ENCODE data around the gene XPNPEP1. TPM values are rescaled to one million over a fixed set of nuclear protein-coding genes. Genes with fewer than 3 reads are reported as not detected.
A peak's percentile ranks its signal among the peaks of the same experiment; 100 is the strongest.

Gene XPNPEP1
- total RNA-seq, 1 donor from 2014 or later = 85.1 TPM

DNA sequence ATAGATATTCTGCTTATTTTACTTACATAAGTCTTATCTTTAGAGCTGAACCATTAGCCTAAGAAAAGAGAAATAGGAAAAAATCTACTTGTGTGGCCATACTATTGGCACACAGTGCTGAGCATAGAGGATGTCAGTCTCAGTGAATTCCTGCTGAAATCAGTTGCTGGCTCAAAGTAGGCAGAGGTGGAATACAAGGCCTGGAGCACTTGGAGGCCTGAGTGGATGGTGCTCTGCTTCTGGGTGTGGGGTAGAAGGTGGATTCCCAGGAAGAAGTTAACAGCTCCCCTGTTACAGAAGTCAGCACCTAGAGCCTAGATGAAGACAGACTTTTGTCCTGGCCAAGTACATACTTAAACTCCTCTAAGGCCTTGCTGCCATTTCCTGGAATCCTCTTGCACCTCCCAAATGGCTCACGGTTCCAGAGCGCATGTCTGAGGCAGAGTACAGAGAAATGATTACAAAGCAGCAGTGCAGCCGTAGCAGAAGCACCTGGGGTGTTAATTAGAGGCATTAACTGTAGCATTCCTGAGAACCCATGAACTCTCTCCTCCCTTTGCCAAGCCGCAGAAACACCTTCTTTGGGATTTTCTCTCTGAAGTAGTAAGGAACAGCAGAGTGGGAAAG is 18.0 kb upstream of the XPNPEP1 start:
- Mint-ChIP-seq H3K27me3 (ENCODE audit: insufficient read depth) (peaks cover 2% of the 10 kb centered on the region), H3K36me3 (ENCODE audit: low read depth) (no peaks in the 10 kb centered on the region), H3K27ac (no peak overlapping the region), H3K9me3 (no peaks in the 10 kb centered on the region), H3K4me1 (ENCODE audit: low read depth) (no peaks in the 10 kb centered on the region), H3K4me3 (no peak overlapping the region)
- intact Hi-C loops (cut with micrococcal nuclease) = no loop called here
- DNase-seq (ENCODE audit: low spot score) = no peak

DNA sequence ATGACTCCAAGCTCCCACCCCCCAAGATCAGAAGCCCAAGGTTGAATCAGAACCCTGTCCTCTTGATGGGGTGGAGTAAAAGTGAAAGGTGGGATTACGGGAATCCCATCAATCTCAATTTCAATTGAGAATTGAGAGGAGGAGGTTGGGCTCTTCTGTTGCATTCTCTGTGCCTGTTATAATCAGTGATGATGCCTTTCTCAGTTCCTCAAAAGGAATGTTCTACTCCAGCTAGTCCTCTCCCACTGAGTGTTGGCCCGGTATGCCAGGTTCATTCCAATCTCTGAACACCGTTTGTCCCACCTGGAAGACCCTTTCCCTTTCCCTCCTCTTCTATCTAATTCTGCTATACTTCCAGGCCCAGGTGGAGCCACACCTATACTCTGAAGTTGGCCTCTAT is 17.2 kb upstream of the XPNPEP1 start:
- H3K4me3 Mint-ChIP-seq = no peak overlapping the region
- H3K9me3 Mint-ChIP-seq = no peaks in the 10 kb centered on the region
- DNase-seq (ENCODE audit: low spot score) = no peak
- no peaks in the 10 kb centered on the region for H3K36me3 Mint-ChIP-seq (ENCODE audit: low read depth)
- H3K4me1 Mint-ChIP-seq (ENCODE audit: low read depth) = peaks cover 3% of the 10 kb centered on the region
- intact Hi-C loops (cut with micrococcal nuclease) = no loop called here
- H3K27me3 Mint-ChIP-seq (ENCODE audit: insufficient read depth) = peaks cover 2% of the 10 kb centered on the region
- no peak overlapping the region for H3K27ac Mint-ChIP-seq

DNA sequence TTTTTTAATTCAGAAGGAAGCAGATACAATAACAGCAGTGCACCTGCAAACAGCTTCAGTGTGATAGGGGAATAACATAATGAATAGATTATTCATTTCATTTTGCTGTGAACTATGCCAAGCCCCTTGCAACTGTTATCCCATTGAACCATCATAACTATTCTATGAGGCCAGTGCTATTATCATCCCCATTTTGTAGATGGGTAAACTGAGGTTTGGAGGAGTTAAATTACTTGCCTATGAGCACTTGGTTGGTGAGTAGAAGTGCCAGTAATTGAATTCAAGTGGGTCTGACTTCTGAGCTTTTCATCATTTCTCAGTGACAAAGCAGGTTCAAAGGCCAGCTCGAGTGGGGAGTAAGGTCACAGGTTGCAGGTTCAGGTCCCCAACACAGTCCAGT is 16.8 kb upstream of the XPNPEP1 start:
- Mint-ChIP-seq H3K9me3 (no peaks in the 10 kb centered on the region), H3K4me1 (ENCODE audit: low read depth) (peaks cover 7% of the 10 kb centered on the region), H3K36me3 (ENCODE audit: low read depth) (no peaks in the 10 kb centered on the region), H3K27me3 (ENCODE audit: insufficient read depth) (peaks cover 2% of the 10 kb centered on the region), H3K4me3 (no peak overlapping the region), H3K27ac (no peak overlapping the region)
- intact Hi-C loops (cut with micrococcal nuclease) = no loop called here
- DNase-seq (ENCODE audit: low spot score) = no peak

DNA sequence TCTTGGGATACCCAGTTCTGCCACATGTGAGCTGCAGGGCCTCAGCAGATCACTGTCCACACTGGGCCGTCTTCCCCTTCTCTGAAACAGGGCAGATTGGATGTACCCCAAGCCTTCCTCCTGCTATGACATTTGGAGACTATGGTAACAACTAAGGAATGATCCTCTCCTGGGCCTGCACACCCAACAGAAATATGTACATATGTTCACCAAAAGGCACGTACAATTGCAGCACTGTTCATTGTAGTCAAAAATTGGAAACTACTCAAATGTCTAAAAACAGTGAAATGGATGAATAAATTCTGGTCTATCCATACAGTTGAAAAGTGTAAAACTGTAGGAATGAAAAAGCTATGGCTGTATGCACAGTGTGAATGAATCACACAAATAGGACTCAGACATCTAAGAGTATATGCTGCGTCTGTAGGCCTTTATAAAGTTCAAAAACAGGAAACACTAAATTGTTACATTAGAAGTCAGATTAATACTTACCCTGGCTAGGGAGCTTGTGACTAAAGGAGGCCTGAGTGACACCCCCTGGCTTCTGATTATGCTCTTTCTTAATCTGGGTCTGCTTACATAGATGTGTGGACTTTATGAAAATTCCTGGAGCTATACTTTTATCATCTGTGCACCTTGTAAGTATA is 16.1 kb upstream of the XPNPEP1 start:
- no peak overlapping the region for H3K27ac Mint-ChIP-seq
- H3K4me1 Mint-ChIP-seq (ENCODE audit: low read depth) = peaks cover 14% of the 10 kb centered on the region
- H3K27me3 Mint-ChIP-seq (ENCODE audit: insufficient read depth) = peaks cover 2% of the 10 kb centered on the region
- DNase-seq (ENCODE audit: low spot score) = no peak
- H3K9me3 Mint-ChIP-seq = no peaks in the 10 kb centered on the region
- no peak overlapping the region for H3K4me3 Mint-ChIP-seq
- intact Hi-C loops (cut with micrococcal nuclease) = no loop called here
- H3K36me3 Mint-ChIP-seq (ENCODE audit: low read depth) = no peaks in the 10 kb centered on the region

DNA sequence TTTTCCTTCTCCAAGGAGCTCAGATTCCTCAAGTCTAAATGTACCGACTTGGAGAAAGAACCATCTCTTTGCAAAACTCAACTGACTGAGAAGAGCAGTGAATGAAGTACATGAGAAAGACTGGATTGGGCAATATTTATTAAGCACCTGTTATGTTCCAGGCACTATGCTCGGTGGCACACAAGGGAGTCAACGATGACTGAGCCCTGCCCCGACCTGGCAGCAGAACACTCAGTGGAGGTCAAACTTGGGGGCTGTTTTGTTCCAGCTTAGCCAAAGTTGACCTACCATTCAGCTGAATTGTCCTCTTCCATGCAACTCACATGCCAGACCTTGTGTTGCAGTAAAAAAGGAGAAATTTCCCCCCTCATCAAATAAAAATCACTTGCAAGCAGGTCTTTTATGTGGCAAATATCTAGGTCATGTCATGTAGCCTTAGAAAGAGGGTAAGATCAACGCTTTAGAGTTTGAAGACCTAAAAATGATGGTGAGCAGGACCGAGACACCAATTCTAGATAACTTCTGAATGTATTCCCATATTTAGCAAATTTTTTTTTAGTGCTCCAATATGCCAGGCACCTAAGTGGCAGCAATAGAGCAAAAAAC is 14.3 kb upstream of the XPNPEP1 start:
- no peak overlapping the region for H3K27ac Mint-ChIP-seq
- intact Hi-C loops (cut with micrococcal nuclease) = no loop called here

DNA sequence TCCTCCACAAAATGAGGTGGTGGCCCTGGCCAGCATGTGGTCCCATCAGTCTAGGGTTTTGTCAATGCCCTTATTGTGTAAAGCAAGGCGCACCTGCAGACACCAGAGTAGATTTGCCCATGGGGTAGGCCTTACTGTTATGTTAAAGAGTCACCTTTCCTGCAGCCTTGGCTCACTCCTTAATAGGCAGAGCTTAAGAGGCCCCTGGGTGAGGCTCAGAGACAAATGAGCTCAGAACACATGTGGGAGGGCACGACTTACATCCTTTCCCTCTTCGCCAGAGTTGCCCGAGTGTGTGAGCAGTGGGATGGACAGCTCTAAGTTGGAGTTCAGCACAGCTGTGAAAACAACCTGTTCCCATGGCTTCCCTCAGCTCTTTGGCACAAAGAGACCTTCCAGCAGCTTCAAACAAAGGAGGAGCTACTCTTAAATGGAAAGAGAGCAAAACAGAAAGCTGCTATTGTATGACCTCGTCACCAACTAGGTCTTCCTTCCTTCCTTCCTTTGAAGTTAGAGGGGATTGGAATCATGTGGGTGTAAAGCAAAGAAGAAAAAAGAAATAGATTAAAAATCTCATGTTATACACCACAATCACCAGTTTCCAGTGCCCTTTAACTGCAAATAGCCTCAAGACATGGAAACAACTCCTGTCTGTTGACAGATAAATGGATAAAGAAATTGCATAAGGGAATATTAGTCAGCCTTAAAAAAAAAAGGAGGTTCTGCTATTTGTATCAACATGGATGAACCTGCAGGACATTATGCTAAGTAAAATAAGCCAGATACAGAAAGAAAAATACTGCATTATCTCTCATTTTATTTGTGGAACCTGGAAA is 11.9 kb upstream of the XPNPEP1 start:
- peak overlapping the region; percentile 94 for H3K27ac Mint-ChIP-seq
- intact Hi-C loops (cut with micrococcal nuclease) = no loop called here
- no peak for DNase-seq (ENCODE audit: low spot score)
- H3K36me3 Mint-ChIP-seq (ENCODE audit: low read depth) = no peaks in the 10 kb centered on the region
- peaks cover 6% of the 10 kb centered on the region for H3K27me3 Mint-ChIP-seq (ENCODE audit: insufficient read depth)
- H3K4me3 Mint-ChIP-seq = peak overlapping the region; percentile 74
- no peaks in the 10 kb centered on the region for H3K9me3 Mint-ChIP-seq
- H3K4me1 Mint-ChIP-seq (ENCODE audit: low read depth) = peaks cover 26% of the 10 kb centered on the region

More for the DNA sequence above, 14.3 kb upstream of the XPNPEP1 start:
- no peak for DNase-seq (ENCODE audit: low spot score)
- H3K9me3 Mint-ChIP-seq = no peaks in the 10 kb centered on the region
- H3K27me3 Mint-ChIP-seq (ENCODE audit: insufficient read depth) = no peaks in the 10 kb centered on the region
- H3K4me1 Mint-ChIP-seq (ENCODE audit: low read depth) = peaks cover 24% of the 10 kb centered on the region
- no peaks in the 10 kb centered on the region for H3K36me3 Mint-ChIP-seq (ENCODE audit: low read depth)
- H3K4me3 Mint-ChIP-seq = no peak overlapping the region

DNA sequence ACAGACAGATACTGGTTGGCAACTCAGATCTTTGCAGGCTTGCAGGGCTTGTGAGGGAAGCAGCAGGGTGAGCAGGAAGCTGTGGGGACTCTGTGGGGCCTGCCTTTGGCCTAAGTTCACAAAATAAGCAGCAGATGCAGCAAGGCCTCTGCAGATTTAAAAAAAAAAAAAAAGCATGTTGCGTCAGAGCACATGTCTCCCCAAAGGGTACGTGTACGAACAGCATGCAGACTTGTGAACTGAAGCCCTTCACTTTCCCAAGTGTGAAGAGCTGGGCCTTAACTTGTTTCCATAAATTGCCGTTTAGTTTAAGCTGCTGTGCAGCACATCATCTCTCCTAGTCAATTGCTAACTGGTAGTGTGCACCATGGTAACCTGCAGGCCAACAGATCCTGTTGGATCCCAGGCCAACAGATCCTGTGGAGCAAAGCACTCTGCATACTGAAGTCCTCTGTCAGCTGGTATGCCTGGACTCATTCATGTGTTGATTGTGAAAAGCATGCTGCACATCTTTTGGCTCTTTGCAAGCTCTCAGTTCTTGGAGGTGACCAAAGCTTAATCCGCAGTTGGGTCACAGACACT is 10.8 kb upstream of the XPNPEP1 start:
- Mint-ChIP-seq H3K4me1 (ENCODE audit: low read depth) (peaks cover 32% of the 10 kb centered on the region), H3K36me3 (ENCODE audit: low read depth) (no peaks in the 10 kb centered on the region), H3K9me3 (no peaks in the 10 kb centered on the region), H3K4me3 (peak overlapping the region; percentile 74), H3K27ac (peak overlapping the region; percentile 94), H3K27me3 (ENCODE audit: insufficient read depth) (peaks cover 14% of the 10 kb centered on the region)
- no peak for DNase-seq (ENCODE audit: low spot score)
- intact Hi-C loops (cut with micrococcal nuclease) = no loop called here

DNA sequence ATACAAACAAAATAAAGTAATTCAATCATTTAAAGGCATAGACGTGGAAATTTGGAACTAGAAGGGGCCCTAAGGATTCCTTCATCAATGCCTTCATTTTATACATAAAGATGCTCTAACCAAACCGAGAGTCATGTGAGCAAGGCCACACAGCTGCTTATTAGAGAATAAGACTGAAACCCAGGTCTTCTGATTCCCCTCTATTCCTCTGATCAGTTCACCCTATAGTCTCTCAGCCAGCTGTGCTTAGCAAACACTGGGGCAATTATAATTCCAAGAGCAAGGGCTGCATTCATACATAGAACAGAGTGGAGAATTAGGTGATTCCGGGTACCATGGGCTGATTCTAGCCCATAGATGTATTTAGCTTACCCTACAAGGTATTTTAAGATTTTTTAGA is 9.7 kb upstream of the XPNPEP1 start:
- DNase-seq (ENCODE audit: low spot score) = no peak
- H3K4me3 Mint-ChIP-seq = no peak overlapping the region
- H3K9me3 Mint-ChIP-seq = no peaks in the 10 kb centered on the region
- H3K4me1 Mint-ChIP-seq (ENCODE audit: low read depth) = peaks cover 32% of the 10 kb centered on the region
- H3K36me3 Mint-ChIP-seq (ENCODE audit: low read depth) = no peaks in the 10 kb centered on the region
- H3K27ac Mint-ChIP-seq = no peak overlapping the region
- H3K27me3 Mint-ChIP-seq (ENCODE audit: insufficient read depth) = peaks cover 15% of the 10 kb centered on the region
- intact Hi-C loops (cut with micrococcal nuclease) = no loop called here

DNA sequence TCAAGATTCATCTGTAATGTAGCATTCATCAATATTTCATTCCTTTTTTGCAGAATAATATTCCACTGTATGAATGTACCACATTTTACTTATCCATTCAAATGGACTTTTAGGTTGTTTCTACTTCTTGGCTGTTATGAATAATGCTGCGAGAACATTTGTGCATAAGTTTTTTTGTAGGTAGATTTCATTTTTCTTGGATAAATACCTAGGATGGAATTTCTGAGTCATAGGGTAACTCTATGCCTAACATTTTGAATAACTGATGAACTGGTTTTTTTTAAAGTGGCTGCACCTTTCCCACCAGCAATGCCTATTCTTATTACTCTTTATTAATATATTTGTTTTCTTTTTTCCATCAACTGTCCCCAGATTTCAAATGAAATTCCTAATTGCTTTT is 9.1 kb upstream of the XPNPEP1 start:
- H3K4me1 Mint-ChIP-seq (ENCODE audit: low read depth) = peaks cover 32% of the 10 kb centered on the region
- H3K27me3 Mint-ChIP-seq (ENCODE audit: insufficient read depth) = peaks cover 15% of the 10 kb centered on the region
- no peak overlapping the region for H3K27ac Mint-ChIP-seq
- H3K4me3 Mint-ChIP-seq = no peak overlapping the region
- no peak for DNase-seq (ENCODE audit: low spot score)
- intact Hi-C loops (cut with micrococcal nuclease) = no loop called here
- H3K36me3 Mint-ChIP-seq (ENCODE audit: low read depth) = no peaks in the 10 kb centered on the region
- no peaks in the 10 kb centered on the region for H3K9me3 Mint-ChIP-seq

DNA sequence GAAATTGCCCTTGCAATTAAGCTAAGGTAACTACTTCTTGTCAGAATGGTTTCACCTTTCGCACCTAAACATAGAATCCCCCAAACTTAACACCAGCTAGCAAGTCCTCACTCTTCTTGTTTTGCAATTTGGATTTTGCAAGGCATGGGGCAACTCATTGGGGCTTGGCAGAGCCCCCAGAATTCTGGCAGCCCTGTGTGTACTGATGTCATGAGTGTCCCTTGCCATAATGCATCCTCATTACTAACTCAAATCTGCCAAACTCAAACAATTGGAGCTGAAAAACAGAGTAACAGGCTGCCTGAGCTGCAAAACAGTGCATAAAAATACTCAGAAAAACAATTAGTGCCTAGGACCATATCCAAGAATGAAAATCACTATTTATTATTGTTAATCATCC is 7.9 kb upstream of the XPNPEP1 start:
- H3K4me1 Mint-ChIP-seq (ENCODE audit: low read depth) = peaks cover 32% of the 10 kb centered on the region
- peaks cover 15% of the 10 kb centered on the region for H3K27me3 Mint-ChIP-seq (ENCODE audit: insufficient read depth)
- intact Hi-C loops (cut with micrococcal nuclease) = no loop called here
- no peak overlapping the region for H3K27ac Mint-ChIP-seq
- no peaks in the 10 kb centered on the region for H3K9me3 Mint-ChIP-seq
- no peaks in the 10 kb centered on the region for H3K36me3 Mint-ChIP-seq (ENCODE audit: low read depth)
- no peak overlapping the region for H3K4me3 Mint-ChIP-seq
- DNase-seq (ENCODE audit: low spot score) = no peak

DNA sequence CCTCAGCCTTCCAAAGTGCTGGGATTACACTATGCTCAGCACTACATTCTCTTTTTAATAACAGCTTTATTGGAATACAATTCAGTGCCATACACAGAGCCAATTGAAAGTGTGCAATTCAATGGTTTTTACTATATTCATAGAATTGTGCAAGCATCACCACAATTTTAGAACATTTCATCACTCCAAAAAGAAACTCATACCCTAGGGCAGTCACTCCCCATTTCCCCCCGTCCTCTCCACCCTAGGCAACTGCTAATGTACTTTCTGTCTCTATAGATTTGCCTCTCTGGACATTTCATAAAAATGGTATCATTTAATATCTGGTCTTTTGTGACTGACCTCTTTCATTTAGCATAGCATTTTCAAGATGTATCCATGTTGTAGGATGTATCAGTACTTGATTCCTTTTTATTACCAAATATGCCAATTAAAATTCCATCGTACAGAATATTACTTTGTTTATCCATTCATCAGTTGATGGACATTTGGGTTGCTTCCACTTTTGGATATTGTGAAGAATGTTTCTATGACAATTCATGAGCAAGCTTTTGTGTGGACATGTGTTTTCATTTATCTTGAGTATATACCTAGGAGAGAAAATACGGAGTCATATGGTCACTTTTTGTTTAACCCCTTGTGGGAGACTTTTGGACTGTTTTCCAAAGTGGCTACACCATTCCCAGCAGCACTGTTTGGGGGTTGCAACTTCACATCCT is 6.3 kb upstream of the XPNPEP1 start:
- H3K4me1 Mint-ChIP-seq (ENCODE audit: low read depth) = peaks cover 22% of the 10 kb centered on the region
- H3K27me3 Mint-ChIP-seq (ENCODE audit: insufficient read depth) = peaks cover 16% of the 10 kb centered on the region
- H3K4me3 Mint-ChIP-seq = no peak overlapping the region
- no peak overlapping the region for H3K27ac Mint-ChIP-seq
- intact Hi-C loops (cut with micrococcal nuclease) = no loop called here
- H3K9me3 Mint-ChIP-seq = no peaks in the 10 kb centered on the region
- no peaks in the 10 kb centered on the region for H3K36me3 Mint-ChIP-seq (ENCODE audit: low read depth)
- DNase-seq (ENCODE audit: low spot score) = no peak

DNA sequence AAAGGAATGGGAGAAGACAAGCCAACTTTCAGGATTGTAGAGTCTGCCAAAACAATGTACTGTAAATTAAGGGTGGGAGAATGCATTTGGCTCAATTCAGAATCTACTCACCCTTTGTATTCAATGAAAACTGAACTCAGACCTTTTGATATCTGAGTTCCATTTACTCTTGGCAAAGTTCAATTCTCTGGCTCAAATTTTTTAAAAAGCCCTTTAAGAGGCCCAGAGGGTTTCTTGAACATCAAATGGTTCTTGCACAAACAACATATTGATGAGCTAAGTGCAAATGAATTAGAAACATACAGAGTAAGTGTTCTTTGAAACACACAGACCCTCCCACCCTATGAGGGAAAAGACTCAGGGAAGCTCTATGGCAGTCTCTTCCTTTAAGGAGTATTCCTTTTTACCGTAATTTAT is 5.2 kb upstream of the XPNPEP1 start:
- H3K4me3 Mint-ChIP-seq = no peak overlapping the region
- no peaks in the 10 kb centered on the region for H3K36me3 Mint-ChIP-seq (ENCODE audit: low read depth)
- H3K4me1 Mint-ChIP-seq (ENCODE audit: low read depth) = peaks cover 21% of the 10 kb centered on the region
- H3K27ac Mint-ChIP-seq = no peak overlapping the region
- intact Hi-C loops (cut with micrococcal nuclease) = no loop called here
- no peaks in the 10 kb centered on the region for H3K9me3 Mint-ChIP-seq
- no peak for DNase-seq (ENCODE audit: low spot score)
- peaks cover 19% of the 10 kb centered on the region for H3K27me3 Mint-ChIP-seq (ENCODE audit: insufficient read depth)
